NOMO-1 (cell line): Measurements from ENCODE around the gene PRSS22.

Source experiments
- DNase-seq, 2 experiments: peaks; one replicate each; lab custom pipeline; 2025; ENCODE audit not compliant: unreplicated experiment in 2 of 2; lab: John Stamatoyannopoulos, UW

PRSS22 gene

GRCh38 chr16:2881783-2882649 is 24.0 kb upstream of the PRSS22 start:
- peak; percentile 16 to 38 for DNase-seq

GRCh38 chr16:2879854-2880508 is 22.0 kb upstream of the PRSS22 start:
- no peak for DNase-seq

- DNase-seq: peak; percentile 80 to 89
Observed at GRCh38 chr16:2874912-2875362, 17.0 kb upstream of the PRSS22 start.

- DNase-seq: no peak
Observed at GRCh38 chr16:2874032-2874911, 16.3 kb upstream of the PRSS22 start.

- DNase-seq: no peak
Observed at GRCh38 chr16:2871926-2872325, 14.0 kb upstream of the PRSS22 start.

- DNase-seq: peak; percentile 91 to 94
Observed at GRCh38 chr16:2867987-2868789, 10.2 kb upstream of the PRSS22 start.

GRCh38 chr16:2867661-2867986 is 9.7 kb upstream of the PRSS22 start:
- DNase-seq: no peak

- no peak for DNase-seq
Observed at GRCh38 chr16:2866431-2866830, 8.5 kb upstream of the PRSS22 start.

GRCh38 chr16:2865651-2866050 is 7.7 kb upstream of the PRSS22 start:
- no peak for DNase-seq

- DNase-seq: no peak
Observed at GRCh38 chr16:2860826-2861567, 3.0 kb upstream of the PRSS22 start.

GRCh38 chr16:2859686-2860265 is 1.8 kb upstream of the PRSS22 start:
- no peak for DNase-seq

- DNase-seq: no peak
Observed at GRCh38 chr16:2858245-2859025, 465 bp upstream of the PRSS22 start.

GRCh38 chr16:2856686-2857450 is 1.1 kb downstream of the PRSS22 start:
- no peak for DNase-seq

GRCh38 chr16:2856061-2856670 is 1.8 kb downstream of the PRSS22 start:
- DNase-seq: no peak

- DNase-seq: no peak
Observed at GRCh38 chr16:2855536-2855935, 2.4 kb downstream of the PRSS22 start.

- no peak for DNase-seq
Observed at GRCh38 chr16:2854700-2855309, 3.2 kb downstream of the PRSS22 start.

- no peak for DNase-seq
Observed at GRCh38 chr16:2853531-2854073, 4.4 kb downstream of the PRSS22 start.
